HEK293 (cell line): ENCODE data around the gene CORO1C.
A peak's percentile ranks its signal among the peaks of the same experiment; 100 is the strongest.

Experiments
- EGR2 ChIP-seq: fragments of 450-650 bp; formaldehyde crosslinking; IDR thresholded peaks from 2 replicates; pipeline ENCODE4 v1.5.1; 2016; ENCODE audit warnings: low read depth, missing biosample characterization, missing genetic modification characterization
- GLIS1 ChIP-seq: fragments of 450-650 bp; formaldehyde crosslinking; IDR thresholded peaks from 2 replicates; pipeline ENCODE4 v1.5.1; 2016; ENCODE audit warnings: missing biosample characterization, missing genetic modification characterization
- HIC1 ChIP-seq: fragments of 450-650 bp; formaldehyde crosslinking; IDR thresholded peaks from 2 replicates; pipeline ENCODE4 v1.5.1; 2016; ENCODE audit warnings: missing biosample characterization, missing genetic modification characterization
- PATZ1 ChIP-seq: fragments of 450-650 bp; formaldehyde crosslinking; IDR thresholded peaks from 2 replicates; pipeline ENCODE4 v1.5.1; 2016; ENCODE audit warnings: missing biosample characterization, missing genetic modification characterization
- SCRT1 ChIP-seq: fragments of 450-650 bp; formaldehyde crosslinking; IDR thresholded peaks from 2 replicates; pipeline ENCODE4 v1.5.1; 2016; ENCODE audit warnings: missing biosample characterization, missing genetic modification characterization, borderline replicate concordance
- SP2 ChIP-seq: fragments of 450-650 bp; formaldehyde crosslinking; IDR thresholded peaks from 2 replicates; pipeline ENCODE4 v1.5.1; 2016; ENCODE audit warnings: missing biosample characterization, missing genetic modification characterization
- SP3 ChIP-seq: fragments of 450-650 bp; formaldehyde crosslinking; IDR thresholded peaks from 2 replicates; pipeline ENCODE4 v1.5.1; 2016; ENCODE audit warnings: missing biosample characterization, missing genetic modification characterization
- SP7 ChIP-seq: fragments of 450-650 bp; formaldehyde crosslinking; IDR thresholded peaks from 2 replicates; pipeline ENCODE4 v1.5.1; 2016; ENCODE audit warnings: missing biosample characterization, missing genetic modification characterization
- TSHZ1 ChIP-seq: fragments of 450-650 bp; formaldehyde crosslinking; IDR thresholded peaks from 2 replicates; pipeline ENCODE4 v1.5.1; 2016; ENCODE audit warnings: missing biosample characterization, missing genetic modification characterization, borderline replicate concordance
- ZBTB17 ChIP-seq: fragments of 450-650 bp; formaldehyde crosslinking; IDR thresholded peaks from 2 replicates; pipeline ENCODE4 v1.5.1; 2016; ENCODE audit warnings: missing biosample characterization, missing genetic modification characterization
- ZBTB26 ChIP-seq: fragments of 450-650 bp; formaldehyde crosslinking; optimal IDR thresholded peaks from 2 replicates; pipeline ENCODE3; 2016; ENCODE audit warnings: missing biosample characterization, mild to moderate bottlenecking, missing genetic modification characterization
- ZFP41 ChIP-seq: fragments of 450-650 bp; formaldehyde crosslinking; IDR thresholded peaks from 2 replicates; pipeline ENCODE4 v1.5.1; 2016; ENCODE audit warnings: missing biosample characterization, missing genetic modification characterization, borderline replicate concordance
- ZIC2 ChIP-seq: fragments of 450-650 bp; formaldehyde crosslinking; IDR thresholded peaks from 2 replicates; pipeline ENCODE4 v1.5.1; 2016; ENCODE audit warnings: missing biosample characterization, missing genetic modification characterization
- ZNF112 ChIP-seq: fragments of 450-650 bp; formaldehyde crosslinking; IDR thresholded peaks from 2 replicates; pipeline ENCODE4 v1.5.0; 2017; ENCODE audit warnings: missing biosample characterization, missing genetic modification characterization
- ZNF24 ChIP-seq: fragments of 450-650 bp; formaldehyde crosslinking; IDR thresholded peaks from 2 replicates; pipeline ENCODE4 v1.5.1; 2016; ENCODE audit warnings: missing biosample characterization, missing genetic modification characterization
- ZNF280C ChIP-seq: fragments of 450-650 bp; formaldehyde crosslinking; IDR thresholded peaks from 2 replicates; pipeline ENCODE4 v1.5.1; 2016; ENCODE audit warnings: missing biosample characterization, missing genetic modification characterization
- ZNF398 ChIP-seq: fragments of 450-650 bp; formaldehyde crosslinking; IDR thresholded peaks from 2 replicates; pipeline ENCODE4 v1.5.1; 2017; ENCODE audit warnings: missing biosample characterization, missing genetic modification characterization
- ZNF514 ChIP-seq: fragments of 450-650 bp; formaldehyde crosslinking; IDR thresholded peaks from 2 replicates; pipeline ENCODE4 v1.5.1; 2016; ENCODE audit warnings: missing biosample characterization, missing genetic modification characterization
- ZNF600 ChIP-seq: fragments of 450-650 bp; formaldehyde crosslinking; IDR thresholded peaks from 2 replicates; pipeline ENCODE4 v1.5.1; 2016; ENCODE audit warnings: missing biosample characterization, missing genetic modification characterization
- ZNF660 ChIP-seq: fragments of 450-650 bp; IDR thresholded peaks from 2 replicates; pipeline ENCODE4 v1.5.1; 2018; ENCODE audit warnings: missing biosample characterization, mild to moderate bottlenecking, missing genetic modification characterization
- ZNF843 ChIP-seq: fragments of 450-650 bp; formaldehyde crosslinking; IDR thresholded peaks from 2 replicates; pipeline ENCODE4 v1.5.1; 2016; ENCODE audit warnings: missing biosample characterization, missing genetic modification characterization
- ZSCAN4 ChIP-seq: fragments of 450-650 bp; formaldehyde crosslinking; IDR thresholded peaks from 2 replicates; pipeline ENCODE4 v1.5.1; 2017; ENCODE audit warnings: missing biosample characterization, missing genetic modification characterization

Gene CORO1C

GRCh38 chr12:108691175-108691997 is 39.9 kb downstream of the CORO1C start (continued):
- TF ChIP-seq ZNF843 (tag by site-specific recombination), result 0 out of 2 replicates have a peak, but pooled peaks have one; percentile 51
- no peak for TF ChIP-seq SCRT1 (tag by site-specific recombination)
- TF ChIP-seq SP3, result peak; percentile 49; the same call in 1 of the 2 replicates
- peak; percentile 71 for TF ChIP-seq ZNF398 (tag by site-specific recombination)
- peak; percentile 77; the same call in 1 of the 2 replicates for TF ChIP-seq ZNF24 (tag by site-specific recombination)
- peak; percentile 77 for TF ChIP-seq ZBTB17
- TF ChIP-seq ZNF600 (tag by site-specific recombination), result peak; percentile 55
- TF ChIP-seq GLIS1 (tag by site-specific recombination), result peak; percentile 63; the same call in 1 of the 2 replicates
- TF ChIP-seq HIC1 (tag by site-specific recombination), result peak; percentile 28; the same call in 1 of the 2 replicates
- TF ChIP-seq ZBTB26, result peak; percentile 21
- no peak for TF ChIP-seq ZSCAN4 (tag by site-specific recombination)
- peak; percentile 86 for TF ChIP-seq SP7 (tag by site-specific recombination)
- TF ChIP-seq ZNF112 (tag by site-specific recombination), result no peak
- TF ChIP-seq ZNF660 (tag by site-specific recombination), result peak; percentile 71; the same call in 1 of the 2 replicates
- peak; percentile 87 for TF ChIP-seq PATZ1
- TF ChIP-seq ZNF280C (tag by site-specific recombination), result no peak
- peak; percentile 68; the same call in 1 of the 2 replicates for TF ChIP-seq TSHZ1 (tag by site-specific recombination)
- TF ChIP-seq SP2, result peak; percentile 59
- TF ChIP-seq EGR2, result no peak
- no peak for TF ChIP-seq ZNF514 (tag by site-specific recombination)
- no peak for TF ChIP-seq ZFP41 (tag by site-specific recombination)
- peak; percentile 47 for TF ChIP-seq ZIC2 (tag by site-specific recombination)
